ENCODE data around the gene DZIP3.
A peak's percentile ranks its signal among the peaks of the same experiment; 100 is the strongest.
"Not testable (repeated sequence)": the region's sequence is repeated elsewhere in the genome, so short reads cannot be mapped to it uniquely, and the experiment has no call there.

DZIP3 gene

DNA sequence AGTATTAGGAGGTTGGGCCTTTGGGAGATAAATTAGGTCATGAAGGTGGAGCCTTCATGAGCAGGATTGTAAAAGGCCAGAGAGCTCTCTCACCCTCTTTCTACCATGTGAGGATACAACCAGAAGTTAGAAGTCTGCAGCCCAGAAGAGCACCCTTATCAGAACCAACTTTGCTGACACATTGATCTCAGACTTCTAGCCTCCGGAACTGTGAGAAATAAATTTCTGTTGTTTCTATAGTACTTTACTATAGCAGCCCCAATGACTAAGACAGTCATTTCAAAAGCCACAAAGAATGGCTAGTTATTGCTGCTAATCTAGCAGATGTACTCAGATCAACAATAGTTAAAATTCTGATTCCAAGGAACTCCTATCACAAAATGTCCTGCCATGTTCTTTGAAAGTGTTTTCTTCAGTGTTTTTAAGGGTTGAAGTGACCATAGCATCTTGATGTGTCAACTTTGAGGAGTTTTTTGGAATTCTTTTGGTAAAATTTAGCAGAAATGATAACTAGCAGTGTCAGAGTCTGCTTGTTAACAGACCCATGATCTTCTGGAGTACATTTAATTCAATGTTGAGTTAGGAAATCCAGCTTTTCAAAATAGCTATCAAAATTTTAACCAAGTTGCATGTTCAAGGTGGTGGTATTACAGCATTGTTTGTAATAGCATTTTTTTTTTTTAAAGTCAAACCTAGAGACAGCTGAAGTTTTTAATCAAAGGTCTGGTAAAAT lies 10.3 kb downstream of the DZIP3 start:
- DNase-seq: no peak

DNA sequence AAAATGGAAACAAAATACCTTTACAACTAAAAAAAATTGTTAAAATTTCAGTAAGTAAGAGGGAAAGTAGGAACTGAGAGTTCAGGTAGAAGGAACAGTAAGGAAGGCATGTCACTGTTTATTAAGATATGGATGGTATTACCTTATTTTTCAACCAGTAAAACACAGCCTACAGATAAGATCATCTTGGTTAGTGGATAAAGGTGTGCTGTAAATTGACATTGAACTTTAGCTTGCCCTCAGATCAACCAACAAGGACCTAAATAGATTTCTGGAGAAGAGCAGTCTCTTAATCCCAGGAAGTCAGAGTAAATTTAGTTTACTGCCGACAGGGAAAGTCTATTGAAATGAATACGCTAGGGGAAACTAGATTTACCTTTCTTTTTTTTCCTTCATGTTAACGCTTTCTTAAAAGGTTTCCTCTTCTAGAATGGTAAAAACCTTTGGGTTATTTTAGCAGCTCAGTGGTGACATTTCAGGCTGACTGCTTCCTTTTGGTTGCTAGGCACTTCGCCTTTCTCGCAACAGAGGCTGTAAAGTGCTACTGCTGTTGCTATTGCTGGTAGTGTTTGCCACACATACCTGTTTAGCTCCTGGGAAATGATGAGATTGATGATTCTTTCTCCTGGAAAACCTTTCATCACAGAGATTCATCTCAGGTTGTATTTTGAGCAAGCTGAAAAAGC lies 12.9 kb downstream of the DZIP3 start:
- peak; percentile 14 for DNase-seq

DNA sequence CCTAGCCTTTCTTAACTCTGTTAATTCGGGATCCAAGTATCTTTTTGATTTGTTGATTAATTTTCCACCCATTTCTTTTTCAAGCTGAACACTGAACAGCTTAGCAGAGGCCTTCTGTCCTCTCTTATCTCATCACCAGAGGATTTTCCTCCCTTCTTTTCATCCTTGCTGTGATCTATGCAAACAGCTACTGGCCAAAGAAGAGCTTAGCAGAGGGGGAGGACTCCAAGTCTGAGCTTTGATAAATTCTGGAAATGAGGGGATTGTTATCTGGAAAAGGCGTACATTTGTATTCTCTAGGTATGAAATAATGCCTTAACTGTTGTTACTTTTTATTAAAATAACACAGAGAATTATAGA lies 13.4 kb downstream of the DZIP3 start:
- no peak for DNase-seq

DNA sequence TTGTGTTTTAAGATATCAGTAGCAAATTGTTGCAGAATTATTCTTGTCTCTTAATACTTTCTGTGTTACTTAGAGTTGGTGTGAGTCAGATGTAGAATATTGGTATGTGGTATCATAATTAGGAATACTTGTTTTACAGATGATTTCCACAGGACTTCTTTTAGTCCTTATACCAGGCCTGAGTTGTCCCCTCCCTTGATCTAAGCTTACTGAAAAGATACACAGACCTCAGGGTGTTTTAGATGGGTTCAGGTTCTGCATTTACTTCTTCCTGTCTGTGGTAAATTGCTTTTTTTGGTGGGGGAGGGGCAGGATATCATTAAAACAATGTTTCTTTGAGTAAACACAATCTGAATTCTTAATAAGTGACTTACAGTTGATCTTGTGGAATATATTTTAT lies 14.2 kb downstream of the DZIP3 start:
- peak; percentile 7 for DNase-seq

DNA sequence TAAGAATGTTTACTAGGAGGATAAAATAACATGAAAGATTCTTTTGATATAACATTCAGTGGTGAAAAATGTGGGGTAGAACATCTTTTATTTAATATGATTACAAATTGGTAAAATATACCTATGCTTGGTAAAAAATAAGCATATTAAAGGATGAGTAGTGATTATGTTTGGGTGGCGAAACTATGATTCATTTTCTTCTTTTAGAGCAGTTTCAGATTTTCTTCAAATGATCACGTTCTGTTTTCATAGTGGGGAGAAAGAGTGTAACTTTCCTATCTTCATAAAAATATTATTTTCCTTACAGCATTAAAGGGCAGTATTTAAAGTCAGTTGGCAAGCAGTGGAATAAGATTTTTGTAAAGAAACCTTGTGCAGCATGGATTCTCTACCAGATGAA lies 15.5 kb downstream of the DZIP3 start:
- DNase-seq: no peak

DNA sequence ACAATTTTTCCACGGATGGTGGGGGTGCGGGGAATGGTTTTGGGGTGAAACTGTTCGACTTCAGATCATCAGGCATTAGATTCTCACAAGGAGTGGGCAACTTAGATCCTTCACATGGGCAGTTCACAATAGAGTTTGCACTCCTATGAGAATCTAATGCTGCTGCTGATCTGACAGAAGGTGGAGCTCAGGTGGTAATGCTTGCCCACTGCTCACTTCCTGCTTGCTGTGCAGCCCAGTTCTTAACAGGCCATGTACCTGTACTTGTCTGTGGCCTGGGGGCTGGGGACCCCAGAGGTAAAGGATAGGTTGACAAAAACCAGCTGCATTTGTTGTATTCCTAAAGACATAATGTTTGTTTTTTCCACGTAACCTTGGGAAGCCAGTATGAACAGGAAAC lies 16.0 kb downstream of the DZIP3 start:
- DNase-seq: no peak

DNA sequence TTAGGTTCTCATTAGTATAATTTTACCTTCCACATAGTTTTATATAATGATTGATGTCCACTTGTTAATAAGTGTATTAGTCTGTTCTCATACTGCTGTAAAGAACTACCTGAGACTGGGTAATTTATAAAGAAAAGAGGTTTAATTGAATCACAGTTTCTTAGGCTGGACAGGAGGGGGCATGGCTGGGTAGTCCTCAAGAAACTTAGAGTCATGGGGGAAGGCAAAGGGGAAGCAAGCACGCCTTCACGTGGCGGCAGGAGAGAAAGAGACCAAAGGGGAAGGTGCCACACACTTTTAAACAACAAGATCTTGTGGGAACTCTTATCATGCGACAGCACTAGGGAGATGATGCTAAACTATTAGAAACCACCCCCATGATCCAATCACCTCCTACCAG lies 19.2 kb downstream of the DZIP3 start:
- DNase-seq: no peak

DNA sequence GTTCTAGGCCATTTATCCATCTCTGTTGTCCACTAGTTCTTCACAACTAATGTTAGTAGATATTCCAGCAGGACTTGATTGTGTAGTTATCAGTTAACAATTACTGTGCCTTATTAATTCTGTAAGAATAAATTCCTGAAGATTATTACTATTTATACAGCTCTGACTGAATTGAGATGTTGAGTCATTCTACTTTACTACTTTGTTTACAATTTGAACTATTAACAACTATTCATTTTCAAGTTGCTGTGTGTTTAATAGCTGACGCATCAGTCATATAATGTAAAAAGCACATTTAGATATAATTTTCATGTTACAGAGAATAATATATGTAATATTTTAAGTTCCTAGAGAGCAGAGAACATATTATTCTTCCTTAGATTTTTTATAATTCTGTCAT lies 21.1 kb downstream of the DZIP3 start:
- DNase-seq: no peak

DNA sequence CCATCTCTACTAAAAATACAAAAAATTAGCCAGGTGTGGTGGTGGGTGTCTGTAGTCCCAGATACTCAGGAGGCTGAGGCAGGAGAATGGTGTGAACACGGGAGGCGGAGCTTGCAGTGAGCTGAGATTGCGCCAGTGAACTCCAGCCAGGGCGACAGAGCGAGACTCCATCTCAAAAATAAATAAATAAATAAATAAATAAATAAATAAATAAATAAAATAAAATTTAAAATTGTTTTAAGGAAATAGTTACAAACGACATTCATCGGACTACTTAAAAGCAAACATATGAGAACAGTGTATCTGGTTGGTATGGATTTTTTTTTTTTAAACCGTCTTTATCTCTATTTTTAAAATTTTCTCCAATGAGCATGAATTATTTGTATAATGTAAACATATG lies 26.6 kb downstream of the DZIP3 start:
- DNase-seq: not testable (repeated sequence)

DNA sequence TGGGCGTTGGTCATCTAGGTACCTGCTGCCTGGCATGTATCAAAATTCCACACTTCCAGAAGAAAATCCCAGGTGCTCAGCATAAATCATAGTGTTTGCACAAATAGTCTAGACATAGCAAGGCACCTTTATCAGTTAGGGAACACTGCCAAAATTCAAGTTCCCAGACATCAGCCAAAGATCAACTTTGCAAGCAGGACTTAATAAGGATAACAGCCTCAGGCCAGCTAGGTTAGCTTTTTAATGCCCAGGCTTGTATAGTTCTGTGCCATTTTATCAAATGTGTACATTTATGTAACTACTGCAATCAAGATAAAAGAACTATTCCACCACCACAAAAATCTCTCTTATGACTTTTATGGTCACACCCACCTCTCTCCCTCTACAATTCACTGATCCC lies 30.7 kb downstream of the DZIP3 start:
- DNase-seq: no peak

DNA sequence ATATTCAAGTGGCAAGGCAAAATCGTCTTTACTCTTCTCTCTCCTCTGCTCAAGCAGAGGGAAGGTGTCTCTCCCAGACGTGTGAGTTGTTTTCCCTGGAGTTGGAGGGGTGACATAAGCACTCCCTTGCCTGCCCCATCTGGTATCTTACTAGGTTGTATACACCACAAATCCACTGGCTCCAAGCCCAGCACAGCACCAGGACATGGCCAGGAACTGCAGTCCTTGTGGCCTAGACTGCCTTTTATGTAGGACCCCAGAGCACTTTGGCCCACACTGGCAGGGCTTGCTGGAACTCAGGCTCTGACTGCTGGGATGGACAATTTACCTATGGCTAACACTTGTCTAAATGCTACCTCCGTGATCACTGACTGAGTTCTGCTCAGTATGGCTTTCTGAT lies 34.0 kb downstream of the DZIP3 start:
- no peak for DNase-seq

DNA sequence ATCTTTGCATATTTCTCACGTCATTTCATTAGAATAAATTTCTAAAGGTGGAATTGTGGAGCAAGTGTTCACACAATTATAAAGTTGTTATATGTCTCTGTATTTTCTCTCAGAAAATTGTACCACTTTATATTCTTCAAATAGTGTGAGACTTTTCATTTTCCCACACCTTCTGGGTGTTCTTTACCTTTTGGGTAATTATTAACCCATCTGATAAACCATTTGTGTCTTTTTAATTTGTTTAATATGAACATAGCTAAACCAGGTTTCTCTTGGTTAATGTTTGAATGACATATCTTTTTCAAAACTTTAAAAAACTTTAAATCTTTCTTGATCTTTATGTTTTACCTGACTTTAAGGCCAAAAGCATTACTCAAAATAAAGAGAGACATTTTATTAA lies 40.5 kb downstream of the DZIP3 start:
- DNase-seq: no peak

DNA sequence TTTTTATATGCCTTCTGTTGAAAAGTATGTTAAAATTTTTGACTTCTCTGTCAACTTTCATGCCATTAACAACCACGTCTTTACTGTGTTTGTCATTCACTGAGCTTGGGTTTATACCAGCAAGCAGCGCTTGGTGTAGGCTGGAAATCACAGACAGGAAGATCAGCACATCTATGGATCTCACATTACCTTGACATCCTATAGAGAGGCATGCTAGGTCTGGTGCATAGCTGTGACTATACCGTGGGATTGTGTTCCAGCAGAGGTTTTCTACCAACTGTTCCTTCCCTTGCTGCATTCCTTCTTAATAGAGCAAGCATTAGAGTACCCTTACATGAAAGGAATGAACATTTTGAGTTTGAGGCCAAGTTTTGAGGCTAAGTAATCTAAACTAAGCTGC lies 53.0 kb downstream of the DZIP3 start:
- DNase-seq: no peak

DNA sequence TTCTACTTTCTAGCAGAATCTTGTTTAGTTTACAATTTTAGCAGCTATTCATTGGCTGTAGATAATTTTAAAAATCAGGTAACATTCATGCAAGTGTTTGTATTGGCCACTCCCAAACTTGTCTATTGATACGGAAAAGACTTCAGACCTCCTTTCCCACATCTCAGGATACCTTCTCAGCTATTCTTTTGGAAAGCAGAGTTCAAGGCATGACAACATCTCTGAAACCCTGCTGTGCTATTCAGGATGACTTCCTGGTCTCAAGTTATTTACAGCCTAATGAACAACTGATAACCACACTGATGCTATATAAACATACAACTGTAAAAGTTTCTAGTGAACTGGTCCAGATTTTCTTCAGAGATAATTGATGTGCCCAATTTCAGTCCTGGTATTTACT lies 55.8 kb downstream of the DZIP3 start:
- DNase-seq: no peak

DNA sequence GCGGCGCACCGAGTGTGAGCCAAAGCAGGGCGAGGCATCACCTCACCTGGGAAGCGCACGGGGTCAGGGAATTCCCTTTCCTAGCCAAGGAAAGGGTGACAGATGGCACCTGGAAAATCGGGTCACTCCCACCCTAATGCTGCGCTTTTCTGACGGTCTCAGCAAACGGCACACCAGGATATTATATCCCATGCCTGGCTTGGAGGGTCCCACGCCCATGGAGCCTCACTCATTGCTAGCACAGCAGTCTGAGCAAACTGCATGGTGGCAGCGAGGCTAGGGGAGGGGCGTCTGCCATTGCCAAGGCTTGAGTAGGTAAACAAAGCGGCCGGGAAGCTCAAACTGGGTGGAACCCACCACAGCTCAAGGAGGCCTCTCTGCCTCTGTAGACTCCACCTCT lies 66.1 kb downstream of the DZIP3 start:
- not testable (repeated sequence) for DNase-seq

DNA sequence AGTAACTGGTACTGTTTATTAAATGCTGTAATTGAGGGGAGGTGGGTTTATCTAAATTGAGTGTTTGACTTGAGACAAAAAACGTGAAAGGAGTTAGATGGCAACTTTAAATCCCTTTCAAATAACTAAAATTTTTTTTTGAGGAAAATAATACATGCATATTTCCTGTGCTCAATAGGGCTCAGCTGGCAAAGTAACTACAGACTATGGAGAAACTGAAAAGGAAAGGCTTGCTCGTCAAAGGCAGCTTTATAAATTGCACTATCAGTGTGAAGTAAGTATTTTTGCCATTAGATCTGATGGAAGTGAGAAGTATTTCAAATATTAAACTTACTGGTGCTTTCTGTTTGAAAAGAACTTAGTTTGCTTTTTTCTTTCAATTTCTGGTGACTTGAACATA lies 72.2 kb downstream of the DZIP3 start:
- no peak for DNase-seq

DNA sequence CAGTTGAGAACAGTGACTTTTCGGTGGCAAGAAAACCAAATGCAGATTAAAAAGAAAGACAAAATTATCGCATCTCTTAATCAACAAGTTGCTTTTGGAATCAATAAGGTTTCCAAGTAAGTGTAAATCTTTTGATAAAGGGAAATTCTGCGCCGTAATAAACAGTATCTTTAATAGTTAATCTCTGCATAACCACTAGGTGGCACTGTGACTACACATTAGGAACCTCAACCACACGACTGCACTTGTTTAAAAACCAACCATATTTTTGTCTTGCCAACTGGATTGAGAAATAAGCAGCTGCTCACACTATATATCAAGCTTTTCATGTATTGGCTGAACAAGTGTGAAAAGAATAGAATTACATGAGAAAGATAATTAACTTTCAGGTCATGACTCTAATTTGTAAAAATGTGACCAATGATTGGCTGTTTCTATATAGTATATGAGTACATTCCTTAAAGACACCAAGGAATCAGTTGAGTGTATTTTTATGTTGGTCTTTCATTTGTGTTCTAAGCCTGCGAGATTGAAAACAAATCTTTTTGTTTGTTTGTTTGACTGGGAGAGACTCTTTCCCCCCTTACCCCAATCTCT lies 72.7 kb downstream of the DZIP3 start:
- peak; percentile 53 for DNase-seq

DNA sequence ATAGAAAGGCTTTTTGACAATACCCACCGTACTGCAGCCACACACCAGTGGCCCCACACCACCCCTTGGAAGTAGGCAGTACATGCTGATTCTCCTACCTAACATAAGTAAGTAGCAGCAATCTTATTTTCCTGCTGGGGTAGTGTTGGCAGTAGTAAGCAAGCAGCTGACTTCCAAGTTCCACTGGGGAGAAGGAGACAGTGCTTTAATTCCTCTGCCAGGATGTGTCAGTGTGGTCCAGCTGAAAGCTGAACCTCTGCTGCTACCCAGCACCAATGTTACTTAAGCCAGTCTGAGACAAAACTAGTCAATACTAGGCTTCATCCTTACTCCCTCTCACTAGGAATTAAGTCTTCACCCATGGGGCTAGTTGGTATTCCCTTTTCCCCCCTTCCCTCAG lies 74.7 kb downstream of the DZIP3 start:
- no peak for DNase-seq

DNA sequence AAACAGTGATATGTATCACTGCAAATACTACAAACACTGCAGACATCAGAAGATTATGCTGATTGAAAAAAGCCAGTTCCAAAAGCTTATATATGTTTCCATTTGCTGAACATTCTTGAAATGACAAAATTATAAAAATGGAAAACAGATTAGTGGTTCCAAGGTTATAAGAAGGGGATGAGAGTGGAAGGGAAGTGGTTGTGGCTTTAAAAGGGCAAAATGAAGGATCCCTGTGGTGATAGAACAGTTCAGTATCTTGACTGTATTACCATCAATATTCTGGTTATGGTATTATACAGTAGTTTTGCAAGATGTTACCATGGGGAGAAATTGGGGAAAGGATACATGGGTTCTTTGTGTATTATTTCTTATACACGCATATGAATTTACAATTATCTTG lies 77.8 kb downstream of the DZIP3 start:
- DNase-seq: no peak

DNA sequence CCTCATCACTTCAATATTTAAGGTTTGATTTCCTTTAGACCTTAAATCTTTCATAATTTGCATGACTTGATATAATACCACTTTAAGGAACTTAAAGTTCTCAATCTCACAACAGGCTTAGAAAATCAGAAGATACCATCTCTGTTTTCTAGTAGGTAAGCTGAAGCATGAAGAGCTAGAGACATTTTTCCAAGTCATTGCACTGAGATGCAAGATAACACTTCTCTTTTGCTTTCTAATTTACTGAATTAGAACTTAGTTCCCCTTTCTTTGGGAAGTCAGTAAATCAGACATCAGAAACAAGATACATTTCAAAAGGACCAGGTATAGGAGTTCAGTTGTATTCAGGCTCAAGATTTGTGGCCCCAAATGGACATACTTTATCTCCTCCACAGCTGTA lies 79.7 kb downstream of the DZIP3 start:
- DNase-seq: no peak

DNA sequence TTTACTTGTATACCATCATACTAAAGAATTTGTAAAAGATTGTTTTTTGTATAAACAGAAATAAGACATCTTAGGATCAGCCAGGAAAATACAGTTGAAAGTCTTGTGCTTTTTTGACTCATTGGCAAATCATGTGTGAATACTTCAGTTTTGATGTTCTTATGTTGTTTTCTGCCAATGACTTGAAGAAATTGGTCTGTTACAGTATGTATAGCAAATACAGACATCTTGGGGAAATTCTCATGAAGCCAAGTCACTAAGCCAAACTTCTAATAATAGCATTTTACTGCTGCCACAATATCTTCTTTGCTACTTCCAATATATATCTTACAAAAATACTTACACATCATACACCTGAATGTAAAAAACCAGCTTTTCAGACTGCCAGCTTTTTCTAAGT lies 83.2 kb downstream of the DZIP3 start:
- no peak for DNase-seq

DNA sequence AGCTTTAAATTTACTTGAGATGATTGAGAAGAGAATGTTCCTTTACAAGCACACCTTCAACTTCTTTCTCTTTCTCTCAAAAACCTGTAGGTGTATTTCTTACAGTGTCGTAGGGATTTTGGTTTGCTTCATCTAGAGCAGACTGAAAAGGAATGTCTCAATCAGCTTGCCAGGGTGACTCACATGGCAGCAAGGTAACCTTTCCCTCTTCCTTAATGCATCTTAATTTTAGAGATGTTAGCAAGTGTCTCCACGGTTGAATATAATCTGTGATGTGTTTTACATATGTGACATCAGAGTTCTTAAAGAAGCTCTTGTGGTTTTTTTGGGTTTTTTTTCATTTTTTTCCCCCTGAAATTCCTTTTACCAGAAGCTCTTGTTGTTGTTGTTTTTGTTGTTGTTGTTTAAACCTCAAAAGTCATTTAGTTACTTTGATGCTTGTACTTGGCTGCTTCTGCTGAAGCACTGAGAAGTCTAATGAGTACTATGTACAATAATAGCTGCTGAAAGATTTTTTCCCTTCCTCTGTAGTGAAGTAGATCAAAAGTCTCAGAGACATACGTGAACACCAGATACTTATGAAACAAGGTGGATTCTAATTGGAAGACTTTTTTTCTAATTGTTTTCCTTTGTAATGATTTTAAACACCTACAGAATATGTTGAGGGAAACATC lies 84.6 kb downstream of the DZIP3 start:
- no peak for DNase-seq

DNA sequence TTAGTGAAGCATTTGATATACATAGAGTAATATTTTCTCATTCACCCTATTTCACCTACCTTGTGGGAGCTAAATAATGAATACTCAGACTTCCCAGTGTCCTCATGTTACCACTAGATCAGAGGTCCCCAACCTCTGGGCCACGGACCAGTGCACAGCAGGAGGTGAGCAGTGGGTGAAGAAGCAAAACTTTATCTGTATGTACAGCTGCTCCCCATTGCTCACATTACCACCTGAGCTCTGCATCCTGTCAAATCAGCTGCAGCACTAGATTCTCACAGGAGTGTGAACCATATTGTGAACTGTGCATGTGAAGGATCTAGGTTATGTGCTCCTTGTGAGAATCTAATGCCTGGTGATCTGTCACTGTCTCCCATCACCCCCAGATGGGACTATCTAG lies 88.3 kb downstream of the DZIP3 start:
- DNase-seq: no peak

DNA sequence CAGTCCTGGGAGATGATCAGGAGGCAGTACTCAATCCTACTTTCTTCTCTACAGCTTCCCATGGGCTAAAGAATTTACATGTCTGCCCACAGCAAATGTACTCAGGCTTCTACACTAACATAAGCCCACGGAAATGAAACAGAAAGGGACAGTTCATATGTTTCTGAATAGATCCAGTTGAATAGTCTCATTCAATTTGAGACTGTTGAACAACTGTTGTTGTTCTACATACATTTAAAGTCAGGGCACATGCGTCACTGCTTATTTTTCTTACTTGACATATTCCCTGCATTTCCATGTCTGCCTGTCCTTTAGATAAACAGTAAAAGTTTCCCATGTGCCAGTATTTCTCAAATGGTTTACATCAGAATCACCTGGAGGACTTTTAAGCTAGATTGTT lies 102.8 kb downstream of the DZIP3 start:
- DNase-seq: not testable (repeated sequence)

Measured in effector CD4-positive, alpha-beta T cell (primary cell).